ENCODE measurements around the gene XIRP2. TPM values are rescaled to one million over a fixed set of nuclear protein-coding genes. Genes with fewer than 3 reads are reported as not detected.

Gene XIRP2
- total and polyA plus RNA-seq, 2 of the 13 experiments (the other 11 are each of a cell fraction or from before 2014, with no cell fraction given): 0.04 to 0.05 TPM

GRCh38 chr2:167122389-167122788 is 234.1 kb downstream of the XIRP2 start:
- intact Hi-C loops (cut with micrococcal nuclease; ENCODE audit: unreplicated experiment): no loop called here
- TF ChIP-seq YEATS4 (CRISPR knock-in tag; IDR thresholded peaks at IDR 0.05; ENCODE audit: borderline replicate concordance) (no peak), DZIP1 (CRISPR knock-in tag; IDR thresholded peaks at IDR 0.05) (no peak), STAT6 (CRISPR knock-in tag; IDR thresholded peaks at IDR 0.05; ENCODE audit: borderline replicate concordance) (no peak), ELF1 (CRISPR knock-in tag; IDR thresholded peaks at IDR 0.05) (no peak), MAFK (conservative IDR thresholded peaks at IDR 0.05 in 1 of 2, IDR thresholded peaks at IDR 0.05 in 1 of 2; ENCODE audit: low read length in 2 of 2) (no peak)

More at GRCh38 chr2:167122389-167122788, 234.1 kb downstream of the XIRP2 start:
- in situ Hi-C loops (cut with HindIII; ENCODE audit: extremely low pct_ligation_motif_present, low pct_unique_long_range_greater_than_20kb): no loop called here
- H3K9me3 ChIP-seq (ENCODE audit: low read length): no peaks in the 10 kb centered on the region
- H3K9ac ChIP-seq (ENCODE audit: insufficient read depth, low read depth, low read length): no peak overlapping the region
- ChIA-PET POLR2A (no interaction called here), CTCF (ENCODE audit: low intra/inter-chr PET ratio, low total read pairs) (no interaction called here)
- H3K79me2 ChIP-seq (ENCODE audit: insufficient read depth, low read length): no peaks in the 10 kb centered on the region
- BruUV-seq (replicated peaks): no TSS peak
- no peak overlapping the region for H3K4me2 ChIP-seq (ENCODE audit: low read depth, low read length)
- no peak for ATAC-seq
- no peak overlapping the region for H3K4me3 ChIP-seq (replicated peaks in 1 of 3; ENCODE audit: insufficient read depth in 1 of 3, low read depth in 2 of 3, low read length in 3 of 3)
- 3% methylated on average over 2 of the region's 2 CpGs for WGBS (ENCODE audit: low lambda C conversion rate)
- H3K4me1 ChIP-seq (ENCODE audit: insufficient read depth, low read length): no peaks in the 10 kb centered on the region
- no peaks in the 10 kb centered on the region for H3K27me3 ChIP-seq (ENCODE audit: control insufficient read depth in 1 of 2, insufficient read depth in 2 of 2, low read length in 2 of 2)
- H2AFZ ChIP-seq (ENCODE audit: low read length): no peak overlapping the region
- no peak overlapping the region for H3K27ac ChIP-seq (ENCODE audit: extremely low read length, insufficient read depth, low read length)
- no peak for DNase-seq (ENCODE audit: low spot score)
- H3K36me3 ChIP-seq (replicated peaks in 1 of 2; ENCODE audit: control insufficient read depth in 1 of 2, insufficient read depth in 2 of 2, low read length in 2 of 2): no peaks in the 10 kb centered on the region
- no peak for FAIRE-seq
- H4K20me1 ChIP-seq (ENCODE audit: insufficient read depth, low read length): no peaks in the 10 kb centered on the region
